NCI-H69 (cell line): Measurements from ENCODE around the gene FOLH1.
"Not testable (repeated sequence)": the region's sequence is repeated elsewhere in the genome, so short reads cannot be mapped to it uniquely, and the experiment has no call there.

Experiments used
- DNase-seq: peaks from one replicate; lab custom pipeline; 2025; lab: John Stamatoyannopoulos, UW

The FOLH1 gene

DNA sequence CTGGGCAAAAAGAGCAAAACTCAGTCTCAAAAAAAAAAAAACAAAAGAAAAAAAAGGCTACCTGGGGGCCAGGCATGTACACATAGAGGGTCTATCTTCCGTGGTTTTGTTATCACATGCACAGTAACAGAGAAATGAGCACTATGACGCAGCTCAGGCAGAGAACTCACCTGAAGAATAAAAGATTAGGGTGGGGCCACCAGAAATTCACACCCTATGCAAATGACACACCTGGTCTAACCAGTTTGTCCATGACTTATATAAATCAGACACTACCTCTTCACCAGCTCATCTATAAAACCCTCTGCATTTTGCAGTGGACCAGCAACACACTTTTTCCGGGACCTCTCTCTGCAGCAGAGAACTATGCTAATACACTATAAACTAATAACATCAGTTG lies 30.5 kb downstream of the FOLH1 start:
- DNase-seq: not testable (repeated sequence)

DNA sequence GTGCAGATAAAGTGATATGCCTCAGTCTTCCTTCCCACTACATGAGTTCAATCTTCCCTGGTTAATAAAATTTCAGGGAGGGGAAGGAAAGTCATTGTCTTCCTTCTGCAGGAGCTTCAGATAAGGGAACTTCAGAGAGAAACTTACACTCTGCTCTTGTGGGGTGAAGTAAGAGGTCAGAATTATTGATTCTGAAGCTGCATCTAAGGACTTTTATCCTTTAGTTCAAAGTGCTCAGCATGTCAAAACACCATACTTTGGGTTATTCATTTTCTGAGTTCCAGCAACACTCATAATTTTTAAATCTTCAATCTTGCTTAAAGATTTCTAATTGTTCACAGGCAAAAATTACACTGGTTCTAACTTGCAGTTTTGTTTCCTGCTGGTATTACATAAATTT lies 33.0 kb downstream of the FOLH1 start:
- DNase-seq: not testable (repeated sequence)

DNA sequence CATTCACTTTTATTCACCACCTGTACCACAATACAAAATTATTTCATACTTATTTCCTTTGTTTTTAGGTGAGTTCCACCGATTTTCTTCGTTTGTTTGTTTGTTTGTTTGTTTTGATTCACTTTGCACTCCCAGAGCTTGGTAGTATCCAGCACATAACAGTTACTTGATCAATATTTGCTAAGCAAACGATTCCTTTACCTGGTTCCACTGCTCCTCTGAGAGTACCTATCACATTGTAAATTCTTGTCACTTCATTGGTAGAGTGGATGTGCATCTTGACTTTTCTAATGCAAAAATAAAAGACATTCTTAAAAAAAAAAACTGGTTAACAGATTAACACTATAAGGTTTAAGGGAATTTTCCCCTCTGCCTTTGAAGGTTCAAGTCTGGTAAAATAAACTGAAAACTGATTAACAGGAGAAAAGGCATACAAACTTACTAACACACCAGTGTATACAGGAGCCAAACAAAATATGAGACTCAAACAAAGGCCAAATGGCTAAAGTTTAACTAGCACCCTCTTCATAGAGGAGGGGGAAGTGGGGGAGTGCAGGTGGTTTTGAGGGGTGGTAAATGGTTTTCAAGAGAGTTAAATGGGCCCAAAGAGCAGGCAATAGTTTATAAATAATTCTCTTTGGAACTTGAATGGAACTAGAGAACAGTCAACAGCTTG lies 33.6 kb downstream of the FOLH1 start:
- not testable (repeated sequence) for DNase-seq

- not testable (repeated sequence) for DNase-seq
Measured at GRCh38 chr11:49171613-49172012, 36.8 kb downstream of the FOLH1 start.

- not testable (repeated sequence) for DNase-seq
Measured at GRCh38 chr11:49169579-49169978, 38.8 kb downstream of the FOLH1 start.

- DNase-seq: not testable (repeated sequence)
Measured at GRCh38 chr11:49168992-49169391, 39.4 kb downstream of the FOLH1 start.

DNA sequence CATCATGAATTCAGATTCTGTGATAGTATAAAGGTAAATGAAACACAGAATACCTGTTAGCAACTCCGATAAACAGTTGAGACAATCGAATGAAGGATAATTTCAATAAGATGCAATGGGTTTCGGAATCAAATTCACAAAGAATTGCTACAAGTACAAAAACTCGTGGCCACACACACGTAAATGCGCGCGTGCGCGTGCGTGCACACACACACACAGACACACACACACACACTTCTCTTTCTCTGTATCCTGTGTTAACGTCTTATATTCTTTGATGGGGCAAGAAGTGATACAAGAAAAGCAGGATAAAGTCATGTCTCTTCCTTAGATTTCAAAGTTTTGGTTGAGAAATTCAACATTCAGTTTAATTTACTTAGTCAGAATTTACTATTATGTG lies 57.2 kb downstream of the FOLH1 start:
- DNase-seq: no peak

- not testable (repeated sequence) for DNase-seq
Measured at GRCh38 chr11:49102356-49102755, 106.0 kb downstream of the FOLH1 start.
